Endometrial microvascular endothelial cells (primary cell): ENCODE results near the gene EEF1AKMT4. TPM values are rescaled to one million over a fixed set of nuclear protein-coding genes. Genes with fewer than 3 reads are reported as not detected.

Experiments used
- in situ Hi-C: cut with HindIII; loops from 2 replicates; pipeline ENCODE4 v1.10.0; 2017; ENCODE audit warnings: low sequenced_read_pairs, low pct_unique_long_range_greater_than_20kb; ENCODE audit errors: inconsistent ontology term
- total RNA-seq: library from RNA; depleted of rRNA; stranded (reverse); fragments of >200 nt; gene quantifications from one replicate; pipeline ENCODE4 v1.2.3, GENCODE V29; 2015; ENCODE audit errors: inconsistent ontology term

EEF1AKMT4 gene
- total RNA-seq, 1 donor from 2014 or later = 9.2 TPM

- in situ Hi-C loops = no loop called here
Observed at GRCh38 chr3:184290331-184290730, 40.9 kb downstream of the EEF1AKMT4 start.

- in situ Hi-C loops = no loop called here
Observed at GRCh38 chr3:184291044-184291737, 41.7 kb downstream of the EEF1AKMT4 start.

- in situ Hi-C loops = no loop called here
Observed at GRCh38 chr3:184291738-184292445, 42.4 kb downstream of the EEF1AKMT4 start.

- in situ Hi-C loops = no loop called here
Observed at GRCh38 chr3:184295771-184296170, 46.3 kb downstream of the EEF1AKMT4 start.

- in situ Hi-C loops = no loop called here
Observed at GRCh38 chr3:184296616-184297015, 47.1 kb downstream of the EEF1AKMT4 start.

GRCh38 chr3:184298759-184299487 lies 49.5 kb downstream of the EEF1AKMT4 start, which contains the start of gene PSMD2:
Gene PSMD2 (plus strand): TSS chr3:184299241. CDS start chr3:184299267, 26 bp downstream.
- in situ Hi-C loops = no loop called here

- in situ Hi-C loops = no loop called here
Observed at GRCh38 chr3:184299488-184300377, 50.3 kb downstream of the EEF1AKMT4 start.

GRCh38 chr3:184300378-184300720 lies 50.9 kb downstream of the EEF1AKMT4 start:
- in situ Hi-C loops = no loop called here

- in situ Hi-C loops = no loop called here
Observed at GRCh38 chr3:184305577-184305976, 56.1 kb downstream of the EEF1AKMT4 start.

GRCh38 chr3:184306341-184306972 lies 57.0 kb downstream of the EEF1AKMT4 start:
- in situ Hi-C loops = no loop called here

- in situ Hi-C loops = no loop called here
Observed at GRCh38 chr3:184307915-184308314, 58.4 kb downstream of the EEF1AKMT4 start.

Other genes starting within 250 kb of the EEF1AKMT4 start
- gene ABCC5, start 231.8 kb upstream of the EEF1AKMT4 start, total RNA-seq = 7.0 TPM
- gene HTR3D, start 217.9 kb upstream of the EEF1AKMT4 start, total RNA-seq = not detected
- gene HTR3C, start 196.6 kb upstream of the EEF1AKMT4 start, total RNA-seq = not detected
- not detected for gene HTR3E, start 152.6 kb upstream of the EEF1AKMT4 start, total RNA-seq
- gene EIF2B5, start 114.3 kb upstream of the EEF1AKMT4 start, total RNA-seq = 45.3 TPM
- 27.2 TPM for gene DVL3, start 94.3 kb upstream of the EEF1AKMT4 start, total RNA-seq
- gene AP2M1, start 74.8 kb upstream of the EEF1AKMT4 start, total RNA-seq = 418 TPM
- 68.2 TPM for gene ABCF3, start 63.5 kb upstream of the EEF1AKMT4 start, total RNA-seq
- not detected for gene VWA5B2, start 20.1 kb upstream of the EEF1AKMT4 start, total RNA-seq
- gene ALG3, start 710 bp upstream of the EEF1AKMT4 start, total RNA-seq = 68.4 TPM
- not detected for gene CAMK2N2, start 11.9 kb downstream of the EEF1AKMT4 start, total RNA-seq
- gene ECE2, start 26.4 kb downstream of the EEF1AKMT4 start, total RNA-seq = not detected
- gene PSMD2, start 49.6 kb downstream of the EEF1AKMT4 start, total RNA-seq = 897 TPM
- gene EIF4G1, start 64.9 kb downstream of the EEF1AKMT4 start, total RNA-seq = 611 TPM
- 73.9 TPM for gene FAM131A, start 87.9 kb downstream of the EEF1AKMT4 start, total RNA-seq
- gene CLCN2, start 111.9 kb downstream of the EEF1AKMT4 start, total RNA-seq = 3.4 TPM
- 172 TPM for gene POLR2H, start 112.0 kb downstream of the EEF1AKMT4 start, total RNA-seq
- gene THPO, start 128.5 kb downstream of the EEF1AKMT4 start, total RNA-seq = not detected
- gene CHRD, start 130.4 kb downstream of the EEF1AKMT4 start, total RNA-seq = 0.09 TPM